ENCODE results near the gene SLC7A1.

DNA sequence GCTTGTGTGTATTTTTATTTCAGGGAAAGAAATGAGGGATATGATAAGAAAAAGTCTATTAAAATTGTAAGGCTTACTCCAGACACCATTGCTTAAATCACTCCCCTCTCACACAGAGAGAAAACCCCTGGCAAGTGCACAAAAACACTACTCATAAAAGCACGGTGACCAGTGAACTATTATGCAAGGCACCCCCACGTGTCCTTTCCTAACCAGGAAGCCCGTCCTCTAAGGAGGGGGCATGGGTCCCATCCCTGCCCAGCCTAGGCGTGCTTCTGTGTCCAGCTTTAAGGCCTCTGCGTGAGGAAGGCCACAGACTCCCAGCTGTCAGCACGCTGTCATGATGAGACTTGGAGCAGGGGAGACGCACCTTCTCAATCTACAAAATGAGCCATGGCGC lies 83.5 kb downstream of the SLC7A1 start:
- TF ChIP-seq EZH2 (IDR thresholded peaks at IDR 0.05; ENCODE audit: low read depth) (no peak), CTCF (conservative IDR thresholded peaks at IDR 0.05) (no peak)
